Glutamatergic neuron (in vitro differentiated cells): ENCODE measurements around the gene NT5DC3. TPM values are rescaled to one million over a fixed set of nuclear protein-coding genes. Genes with fewer than 3 reads are reported as not detected.

Experiments used
- DNase-seq: peaks from one replicate; pipeline ENCODE4 v3.0.0; 2022
- H3K27ac Mint-ChIP-seq: one replicate; pipeline ENCODE4 v1.8.0; 2020; ENCODE audit warnings: mild to moderate bottlenecking, mixed read lengths, inconsistent platforms; ENCODE audit not compliant: unreplicated experiment
- H3K27me3 Mint-ChIP-seq: one replicate; pipeline ENCODE4 v1.8.0; 2020; ENCODE audit warnings: mild to moderate bottlenecking, moderate library complexity, mixed read lengths, inconsistent platforms; ENCODE audit not compliant: unreplicated experiment
- H3K36me3 Mint-ChIP-seq: one replicate; pipeline ENCODE4 v1.8.0; 2020; ENCODE audit warnings: mild to moderate bottlenecking, mixed read lengths, inconsistent platforms; ENCODE audit not compliant: unreplicated experiment
- H3K4me1 Mint-ChIP-seq: one replicate; pipeline ENCODE4 v1.8.0; 2020; ENCODE audit warnings: mild to moderate bottlenecking, low read depth, mixed read lengths, inconsistent platforms; ENCODE audit not compliant: unreplicated experiment
- H3K4me3 Mint-ChIP-seq: one replicate; pipeline ENCODE4 v1.8.0; 2020; ENCODE audit warnings: mild to moderate bottlenecking, mixed read lengths, inconsistent platforms; ENCODE audit not compliant: unreplicated experiment
- H3K9me3 Mint-ChIP-seq: one replicate; pipeline ENCODE4 v1.8.0; 2020; ENCODE audit warnings: mild to moderate bottlenecking, moderate library complexity, mixed read lengths, inconsistent platforms; ENCODE audit not compliant: unreplicated experiment
- CTCF ChIP-seq: fragments of 200-600 bp; sonication (generic); IDR thresholded peaks from one replicate; pipeline ENCODE4 v1.5.0; 2021; ENCODE audit not compliant: partially characterized antibody, unreplicated experiment
- total RNA-seq: library from RNA; stranded (reverse); fragmentation: NEBNext Ultra II Directional; extraction: Animal tissue kit (Norgen Biotek cat#: 25700); gene quantifications from one replicate; pipeline ENCODE4 v1.2.1, GENCODE V29; 2021; ENCODE audit not compliant: unreplicated experiment

Gene NT5DC3
- total RNA-seq, 1 donor from 2014 or later: 2.1 TPM

DNA sequence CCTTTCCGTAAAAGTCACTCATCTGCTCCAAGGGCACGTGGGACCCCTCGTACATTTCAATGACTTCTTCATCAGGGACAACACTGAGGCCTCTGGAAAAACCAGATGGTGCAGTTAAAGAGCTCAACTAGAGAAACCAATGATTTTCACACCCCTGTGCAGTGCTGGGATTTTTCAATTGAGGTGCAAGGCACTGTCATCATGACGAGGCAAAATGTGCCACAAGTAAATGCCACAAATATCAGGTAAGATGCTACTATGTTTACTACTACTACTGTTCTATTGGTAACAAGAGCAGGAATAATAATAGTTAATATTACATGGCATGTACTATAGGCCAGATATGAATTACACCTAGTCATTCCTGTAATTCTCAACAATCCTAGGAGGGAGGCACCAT is 42.4 kb downstream of the NT5DC3 start:
- no peaks in the 10 kb centered on the region for H3K9me3 Mint-ChIP-seq
- DNase-seq: no peak
- no peaks in the 10 kb centered on the region for H3K4me1 Mint-ChIP-seq
- no peak overlapping the region for H3K27ac Mint-ChIP-seq
- H3K27me3 Mint-ChIP-seq: no peaks in the 10 kb centered on the region
- H3K36me3 Mint-ChIP-seq: no peaks in the 10 kb centered on the region
- H3K4me3 Mint-ChIP-seq: no peak overlapping the region
- TF ChIP-seq CTCF: no peak

GRCh38 chr12:103794309-103795213 is 46.5 kb downstream of the NT5DC3 start:
- H3K4me1 Mint-ChIP-seq: no peaks in the 10 kb centered on the region
- no peak for DNase-seq
- no peaks in the 10 kb centered on the region for H3K27me3 Mint-ChIP-seq
- H3K9me3 Mint-ChIP-seq: no peaks in the 10 kb centered on the region
- no peaks in the 10 kb centered on the region for H3K36me3 Mint-ChIP-seq
- no peak for TF ChIP-seq CTCF
- no peak overlapping the region for H3K4me3 Mint-ChIP-seq
- no peak overlapping the region for H3K27ac Mint-ChIP-seq

- no peak for DNase-seq
- Mint-ChIP-seq H3K27me3 (no peaks in the 10 kb centered on the region), H3K9me3 (no peaks in the 10 kb centered on the region)
These were observed 47.5 kb downstream of the NT5DC3 start for GRCh38 chr12:103793512-103794045.

GRCh38 chr12:103793046-103793445 is 48.0 kb downstream of the NT5DC3 start:
- H3K27me3 Mint-ChIP-seq: no peaks in the 10 kb centered on the region
- H3K4me3 Mint-ChIP-seq: no peak overlapping the region
- H3K9me3 Mint-ChIP-seq: no peaks in the 10 kb centered on the region
- no peak overlapping the region for H3K27ac Mint-ChIP-seq
- H3K4me1 Mint-ChIP-seq: no peaks in the 10 kb centered on the region
- TF ChIP-seq CTCF: no peak
- no peaks in the 10 kb centered on the region for H3K36me3 Mint-ChIP-seq
- no peak for DNase-seq

More at GRCh38 chr12:103793512-103794045, 47.5 kb downstream of the NT5DC3 start:
- Mint-ChIP-seq H3K27ac (no peak overlapping the region), H3K36me3 (no peaks in the 10 kb centered on the region), H3K4me3 (no peak overlapping the region), H3K4me1 (no peaks in the 10 kb centered on the region)
- no peak for TF ChIP-seq CTCF

GRCh38 chr12:103791350-103791920 is 49.6 kb downstream of the NT5DC3 start:
- Mint-ChIP-seq H3K9me3 (no peaks in the 10 kb centered on the region), H3K4me3 (no peak overlapping the region), H3K36me3 (no peaks in the 10 kb centered on the region), H3K27ac (no peak overlapping the region), H3K4me1 (no peaks in the 10 kb centered on the region), H3K27me3 (no peaks in the 10 kb centered on the region)
- no peak for DNase-seq
- no peak for TF ChIP-seq CTCF
